Uterus (tissue), 4 donors: ENCODE measurements around the gene PPY. TPM values are rescaled to one million over a fixed set of nuclear protein-coding genes. Genes with fewer than 3 reads are reported as not detected.

Experiments
- DNase-seq, 2 donors: peaks; one replicate each; pipeline ENCODE4 v3.0.0-alpha.2; 2019 to 2020
- H3K27ac ChIP-seq, 2 donors: fragments of 200-600 bp; sonication (generic); 1 replicate in 1 of 2; 2 replicates in 1 of 2; pipeline ENCODE4 v1.5.1; 2016 to 2018
- H3K27me3 ChIP-seq, 2 donors: fragments of 200-600 bp; sonication (generic); one replicate each; pipeline ENCODE4 v1.5.1; 2018 to 2019; ENCODE audit warnings: control low read depth in 1 of 2
- H3K36me3 ChIP-seq, 2 donors: fragments of 200-600 bp; sonication (generic); one replicate each; pipeline ENCODE4 v1.5.1; 2019; ENCODE audit warnings: control low read depth in 1 of 2
- H3K4me1 ChIP-seq, 2 donors: fragments of 200-600 bp; sonication (generic); one replicate each; pipeline ENCODE4 v1.5.1; 2018 to 2019; ENCODE audit warnings: control low read depth in 1 of 2
- H3K4me3 ChIP-seq, 2 donors: fragments of 200-600 bp; sonication (generic); 1 replicate in 1 of 2; 2 replicates in 1 of 2; pipeline ENCODE4 v1.5.1; 2018 to 2019; ENCODE audit warnings: mild to moderate bottlenecking in 1 of 2
- H3K9me3 ChIP-seq, 2 donors: fragments of 200-600 bp; sonication (generic); one replicate each; pipeline ENCODE4 v1.5.1; 2019; ENCODE audit warnings: control low read depth in 1 of 2
- CTCF ChIP-seq, 4 experiments: fragments of 200-600 bp in 2 of 4; fragments of 450-650 bp in 2 of 4; sonication (generic) in 2 of 4; IDR thresholded peaks; one replicate each; pipeline ENCODE4 v1.5.1; 2016 to 2019; ENCODE audit warnings: antibody characterized with exemption in 4 of 4, mild to moderate bottlenecking in 2 of 4, moderate library complexity in 1 of 4
- POLR2A ChIP-seq, 2 donors: fragments of 450-650 bp; IDR thresholded peaks; one replicate each; pipeline ENCODE4 v1.6.1; 2016; ENCODE audit warnings: antibody characterized with exemption in 2 of 2, mild to moderate bottlenecking in 1 of 2, moderate library complexity in 1 of 2
- intact Hi-C: fragments of 100-400 bp; cut with DNase I; formaldehyde crosslinking; loops from one replicate; pipeline ENCODE4 v1.15.1; 2023; ENCODE audit warnings: low total_unique reads
- total RNA-seq, 4 donors: library from RNA; depleted of rRNA in 3 of 4; stranded (reverse); fragments of >200 nt in 3 of 4; gene quantifications; one replicate each; pipeline versions ENCODE4 v1.1.0 to v1.2.4, GENCODE V29; 2014 to 2023
- donor health status: DM: yes; HTN: yes; CAD: no.

Gene PPY
- total RNA-seq, 4 donors from 2014 or later, result not detected

- Histone ChIP-seq H3K4me3 (no peak overlapping the region), H3K4me1 (no peaks in the 10 kb centered on the region), H3K9me3 (no peaks in the 10 kb centered on the region), H3K27me3 (no peaks in the 10 kb centered on the region), H3K36me3 (no peaks in the 10 kb centered on the region), H3K27ac (no peak overlapping the region)
- intact Hi-C loops, result no loop called here
- TF ChIP-seq CTCF (IDR thresholded peaks at IDR 0.05) (no peak), POLR2A (IDR thresholded peaks at IDR 0.05) (no peak)
- no peak for DNase-seq
These were observed 28.7 kb downstream of the PPY start for GRCh38 chr17:43913584-43913983.

GRCh38 chr17:43912635-43913304 is 29.5 kb downstream of the PPY start:
- no peak for DNase-seq
- Histone ChIP-seq H3K27ac (no peak overlapping the region), H3K4me1 (no peaks in the 10 kb centered on the region), H3K27me3 (no peaks in the 10 kb centered on the region), H3K4me3 (no peak overlapping the region), H3K36me3 (no peaks in the 10 kb centered on the region), H3K9me3 (no peaks in the 10 kb centered on the region)
- intact Hi-C loops, result no loop called here
- TF ChIP-seq CTCF (IDR thresholded peaks at IDR 0.05), result no peak
- TF ChIP-seq POLR2A (IDR thresholded peaks at IDR 0.05), result no peak

GRCh38 chr17:43911904-43912303 is 30.4 kb downstream of the PPY start:
- intact Hi-C loops, result no loop called here
- no peaks in the 10 kb centered on the region for H3K4me1 ChIP-seq
- H3K4me3 ChIP-seq, result no peak overlapping the region
- no peak for DNase-seq
- no peaks in the 10 kb centered on the region for H3K36me3 ChIP-seq
- no peak overlapping the region for H3K27ac ChIP-seq
- TF ChIP-seq POLR2A (IDR thresholded peaks at IDR 0.05) (no peak), CTCF (IDR thresholded peaks at IDR 0.05) (no peak)
- no peaks in the 10 kb centered on the region for H3K9me3 ChIP-seq
- H3K27me3 ChIP-seq, result no peaks in the 10 kb centered on the region

- Histone ChIP-seq H3K9me3 (no peaks in the 10 kb centered on the region), H3K4me3 (no peak overlapping the region), H3K27ac (no peak overlapping the region), H3K36me3 (no peaks in the 10 kb centered on the region), H3K27me3 (no peaks in the 10 kb centered on the region), H3K4me1 (peaks cover 0 to 12% of the 10 kb centered on the region in 2 donors)
- no peak for TF ChIP-seq POLR2A (IDR thresholded peaks at IDR 0.05)
- TF ChIP-seq CTCF (IDR thresholded peaks at IDR 0.05), result no peak
- no peak for DNase-seq
- intact Hi-C loops, result no loop called here
These were observed 32.6 kb downstream of the PPY start for GRCh38 chr17:43909537-43910231.

GRCh38 chr17:43907998-43908721 is 34.1 kb downstream of the PPY start:
- intact Hi-C loops, result no loop called here
- peak overlapping the region; percentile 68 to 88 for H3K4me3 ChIP-seq
- H3K27ac ChIP-seq, result peak overlapping the region; percentile 84 to 91
- H3K4me1 ChIP-seq, result peaks cover 0 to 12% of the 10 kb centered on the region in 2 donors
- H3K27me3 ChIP-seq, result no peaks in the 10 kb centered on the region
- H3K9me3 ChIP-seq, result no peaks in the 10 kb centered on the region
- H3K36me3 ChIP-seq, result no peaks in the 10 kb centered on the region
- DNase-seq, result peak; percentile 80 to 82
- TF ChIP-seq POLR2A (IDR thresholded peaks at IDR 0.05), result peak; percentile 29 to 53
- peak in 1 of 4 experiments; percentile 30 for TF ChIP-seq CTCF (IDR thresholded peaks at IDR 0.05)
